ENCODE measurements around the gene DDO. TPM values are rescaled to one million over a fixed set of nuclear protein-coding genes. Genes with fewer than 3 reads are reported as not detected.
"Not testable (repeated sequence)": the region's sequence is repeated elsewhere in the genome, so short reads cannot be mapped to it uniquely, and the experiment has no call there.

Gene DDO
- total and polyA plus RNA-seq, 2 experiments from 2014 or later = not detected

DNA sequence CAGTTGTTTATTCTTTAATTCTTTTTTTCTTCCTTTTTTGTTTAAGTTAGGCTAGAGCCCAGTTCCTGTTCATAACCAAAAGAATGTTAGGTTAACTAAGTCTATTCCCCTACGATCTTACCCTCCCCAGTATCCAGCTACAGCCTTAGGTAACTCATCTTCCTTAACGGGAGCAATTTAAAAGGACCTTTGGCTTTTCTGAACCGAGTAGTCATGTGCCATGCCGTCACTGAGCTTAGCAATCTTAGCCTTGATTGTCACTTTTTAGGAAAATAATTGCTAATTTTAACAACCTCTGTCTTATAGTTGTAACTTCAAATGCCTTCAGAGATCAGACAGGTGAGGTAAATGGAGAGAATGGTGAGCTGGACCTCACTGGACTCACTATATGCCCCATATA is 63.4 kb downstream of the DDO start:
- H3K36me3 ChIP-seq (ENCODE audit: low read depth) = no peaks in the 10 kb centered on the region
- H4K20me1 ChIP-seq (ENCODE audit: insufficient read depth) = no peaks in the 10 kb centered on the region
- 81% methylated on average over 4 of the region's 4 CpGs for WGBS, 2 experiments (ENCODE audit: low coverage in 1 of 2, low lambda C conversion rate in 2 of 2, missing lambda C conversion rate in 2 of 2)
- no peaks in the 10 kb centered on the region for H3F3A ChIP-seq (ENCODE audit: insufficient read depth)
- no peak overlapping the region for H3K4me3 ChIP-seq
- no peak overlapping the region for H2AFZ ChIP-seq
- DNase-seq = no peak
- H3K9me3 ChIP-seq (ENCODE audit: low read depth) = no peaks in the 10 kb centered on the region
- no peaks in the 10 kb centered on the region; the same call in 1 of the 2 replicates for H3K27me3 ChIP-seq (replicated peaks; ENCODE audit: insufficient read depth)
- peaks cover 3% of the 10 kb centered on the region; the same call in 1 of the 2 replicates for H3K4me1 ChIP-seq (ENCODE audit: insufficient read depth)
- TF ChIP-seq EZH2 (IDR thresholded peaks at IDR 0.05; ENCODE audit: insufficient read depth, poor library complexity, severe bottlenecking) (no peak), EZH2phosphoT487 (IDR thresholded peaks at IDR 0.05; ENCODE audit: insufficient read depth, low read depth) (no peak)
- no peaks in the 10 kb centered on the region for H3K9me2 ChIP-seq (ENCODE audit: insufficient read depth)
- H3K27ac ChIP-seq = no peak overlapping the region
- H3K9ac ChIP-seq = no peak overlapping the region
- H3K4me2 ChIP-seq (ENCODE audit: unreplicated experiment) = no peak overlapping the region
- no peaks in the 10 kb centered on the region for H3K79me2 ChIP-seq (ENCODE audit: insufficient read depth)
- in situ Hi-C loops (cut with MboI) = no loop called here

DNA sequence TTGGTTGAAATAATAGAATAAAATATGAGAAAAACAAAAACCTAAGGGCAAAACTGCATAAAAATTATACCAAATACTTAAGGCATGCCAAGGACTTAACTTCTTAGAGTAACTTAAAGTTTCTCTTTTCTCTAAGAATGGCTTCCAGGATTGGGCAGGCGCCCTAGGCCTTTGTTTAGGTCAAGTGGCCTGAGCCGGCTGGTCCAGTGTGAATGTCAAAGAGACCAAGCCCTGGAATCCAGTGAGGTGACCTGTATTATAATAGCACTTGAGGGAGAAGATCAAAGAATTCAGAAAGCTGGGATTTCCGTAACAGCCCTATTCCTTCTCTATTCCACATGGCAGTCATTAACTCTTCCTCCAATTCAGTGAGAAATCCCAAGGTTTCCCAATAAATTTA is 63.8 kb downstream of the DDO start:
- Histone ChIP-seq H2AFZ (no peak overlapping the region), H3K27me3 (replicated peaks; ENCODE audit: insufficient read depth) (no peaks in the 10 kb centered on the region)
- 93 to 98% methylated on average over 3 of the region's 3 CpGs for WGBS, 2 experiments (ENCODE audit: low coverage in 1 of 2, low lambda C conversion rate in 2 of 2, missing lambda C conversion rate in 2 of 2)

DNA sequence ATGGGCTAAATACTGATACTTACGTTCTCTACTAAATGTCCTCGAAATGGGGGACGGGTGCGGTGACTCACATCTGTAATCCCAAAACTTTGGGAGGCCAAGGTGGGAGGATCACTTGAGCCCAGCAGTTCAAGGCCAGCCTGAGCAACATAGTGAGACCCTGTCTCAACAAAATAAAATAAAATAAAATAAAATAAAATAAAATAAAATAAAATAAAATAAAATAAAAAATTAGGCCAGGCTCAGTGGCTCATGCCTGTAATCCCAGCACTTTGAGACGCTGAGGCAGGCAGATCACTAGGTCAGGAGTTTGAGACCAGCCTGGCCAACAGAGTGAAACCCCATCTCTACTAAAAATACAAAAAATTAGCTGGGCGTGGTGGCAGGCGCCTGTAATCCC is 64.8 kb downstream of the DDO start:
- H3K79me2 ChIP-seq (ENCODE audit: insufficient read depth); in situ Hi-C loops (cut with MboI); H3K4me3 ChIP-seq; H3K9me3 ChIP-seq (ENCODE audit: low read depth); H3K4me2 ChIP-seq (ENCODE audit: unreplicated experiment); H3K27ac ChIP-seq; H3K9me2 ChIP-seq (ENCODE audit: insufficient read depth); H4K20me1 ChIP-seq (ENCODE audit: insufficient read depth); H3K4me1 ChIP-seq (ENCODE audit: insufficient read depth); H3K36me3 ChIP-seq (ENCODE audit: low read depth); DNase-seq; H3K27me3 ChIP-seq (replicated peaks; ENCODE audit: insufficient read depth); H3K9ac ChIP-seq; H3F3A ChIP-seq (ENCODE audit: insufficient read depth); H2AFZ ChIP-seq: not testable (repeated sequence)
- WGBS, 2 experiments (ENCODE audit: low coverage in 1 of 2, low lambda C conversion rate in 2 of 2, missing lambda C conversion rate in 2 of 2) = 88 to 94% methylated on average over 7 of the region's 7 CpGs

More for the DNA sequence above, 63.8 kb downstream of the DDO start:
- in situ Hi-C loops (cut with MboI) = no loop called here
- Histone ChIP-seq H3K9me3 (ENCODE audit: low read depth) (no peaks in the 10 kb centered on the region), H3K36me3 (ENCODE audit: low read depth) (no peaks in the 10 kb centered on the region), H3K4me2 (ENCODE audit: unreplicated experiment) (no peak overlapping the region), H3K4me1 (ENCODE audit: insufficient read depth) (peaks cover 3% of the 10 kb centered on the region; the same call in 1 of the 2 replicates), H3K4me3 (no peak overlapping the region), H3K79me2 (ENCODE audit: insufficient read depth) (no peaks in the 10 kb centered on the region), H3K27ac (no peak overlapping the region), H3F3A (ENCODE audit: insufficient read depth) (no peaks in the 10 kb centered on the region), H4K20me1 (ENCODE audit: insufficient read depth) (no peaks in the 10 kb centered on the region), H3K9me2 (ENCODE audit: insufficient read depth) (no peaks in the 10 kb centered on the region), H3K9ac (no peak overlapping the region)
- TF ChIP-seq EZH2phosphoT487 (IDR thresholded peaks at IDR 0.05; ENCODE audit: insufficient read depth, low read depth) (no peak), EZH2 (IDR thresholded peaks at IDR 0.05; ENCODE audit: insufficient read depth, poor library complexity, severe bottlenecking) (no peak)
- DNase-seq = no peak

DNA sequence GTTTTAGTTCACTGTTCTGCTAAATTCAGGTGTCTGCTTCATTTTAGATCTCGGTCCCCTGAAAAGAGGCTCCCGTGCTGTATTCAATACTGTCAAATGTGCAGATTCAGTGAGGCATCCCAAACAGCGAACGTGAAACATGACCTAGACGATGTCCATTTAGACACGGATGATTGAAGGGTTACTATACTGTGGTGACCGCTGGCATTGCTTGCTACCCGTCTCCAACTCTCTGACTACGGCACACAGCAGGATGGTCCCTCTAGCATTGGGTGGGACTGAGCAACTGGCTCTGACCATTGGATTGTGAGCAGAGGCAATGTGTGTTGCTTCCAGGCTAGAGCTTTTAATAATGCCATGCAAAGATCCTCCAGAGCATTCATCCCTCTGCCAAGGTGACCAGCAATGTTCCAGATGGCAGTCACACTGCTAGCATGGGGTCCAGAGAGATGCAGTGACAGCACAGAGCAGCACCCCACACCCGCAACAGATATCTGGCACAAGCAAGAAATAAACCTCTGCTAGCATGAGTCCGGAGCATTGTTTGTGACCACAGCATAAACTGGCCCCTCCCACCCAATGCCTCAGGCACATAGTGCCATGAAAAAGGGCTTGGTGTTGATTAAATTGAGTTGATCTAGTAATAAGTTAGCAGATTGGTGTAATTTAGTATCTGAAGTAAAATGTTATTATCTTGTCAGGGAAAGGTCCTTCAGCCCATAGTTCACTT is 66.2 kb downstream of the DDO start:
- WGBS, 2 experiments (ENCODE audit: low coverage in 1 of 2, low lambda C conversion rate in 2 of 2, missing lambda C conversion rate in 2 of 2) = 56 to 58% methylated on average over 11 of the region's 11 CpGs

More for the DNA sequence above, 66.2 kb downstream of the DDO start:
- in situ Hi-C loops (cut with MboI) = no loop called here
- H3K4me1 ChIP-seq (ENCODE audit: insufficient read depth) = peaks cover 3% of the 10 kb centered on the region; the same call in 1 of the 2 replicates
- H2AFZ ChIP-seq = no peak overlapping the region
- no peaks in the 10 kb centered on the region for H3K79me2 ChIP-seq (ENCODE audit: insufficient read depth)
- H3K36me3 ChIP-seq (ENCODE audit: low read depth) = no peaks in the 10 kb centered on the region
- no peaks in the 10 kb centered on the region for H3F3A ChIP-seq (ENCODE audit: insufficient read depth)
- no peaks in the 10 kb centered on the region for H3K9me2 ChIP-seq (ENCODE audit: insufficient read depth)
- H3K4me2 ChIP-seq (ENCODE audit: unreplicated experiment) = no peak overlapping the region
- no peak for DNase-seq
- no peak for TF ChIP-seq EZH2phosphoT487 (IDR thresholded peaks at IDR 0.05; ENCODE audit: insufficient read depth, low read depth)
- no peak for TF ChIP-seq EZH2 (IDR thresholded peaks at IDR 0.05; ENCODE audit: insufficient read depth, poor library complexity, severe bottlenecking)
- H3K9ac ChIP-seq = no peak overlapping the region
- H3K27ac ChIP-seq = no peak overlapping the region
- H4K20me1 ChIP-seq (ENCODE audit: insufficient read depth) = no peaks in the 10 kb centered on the region
- no peaks in the 10 kb centered on the region for H3K27me3 ChIP-seq (replicated peaks; ENCODE audit: insufficient read depth)
- no peak overlapping the region for H3K4me3 ChIP-seq
- no peaks in the 10 kb centered on the region for H3K9me3 ChIP-seq (ENCODE audit: low read depth)

Measured in GM23248 (cell line).